HEK293T (cell line): ENCODE results near the gene CIITA.

Experiments used
- BHLHE40 ChIP-seq: fragments of 450-650 bp; IDR thresholded peaks from 2 replicates; pipeline ENCODE4 v1.6.1; 2016; ENCODE audit warnings: mild to moderate bottlenecking, moderate library complexity, borderline replicate concordance
- FOXM1 ChIP-seq: fragments of 450-650 bp; IDR thresholded peaks from 2 replicates; pipeline ENCODE4 v1.6.1; 2017; ENCODE audit warnings: mild to moderate bottlenecking, borderline replicate concordance
- HDGF ChIP-seq: fragments of 450-650 bp; IDR thresholded peaks from 2 replicates; pipeline ENCODE4 v1.6.1; 2017; ENCODE audit warnings: antibody characterized with exemption, borderline replicate concordance
- L3MBTL2 ChIP-seq: fragments of 450-650 bp; conservative IDR thresholded peaks from 2 replicates; pipeline ENCODE4 v1.6.1; 2016; ENCODE audit warnings: mild to moderate bottlenecking
- NFRKB ChIP-seq: fragments of 450-650 bp; IDR thresholded peaks from 2 replicates; pipeline ENCODE4 v1.6.1; 2016; ENCODE audit warnings: mild to moderate bottlenecking, moderate library complexity
- SP1 ChIP-seq: fragments of 450-650 bp; IDR thresholded peaks from 2 replicates; pipeline ENCODE4 v1.6.1; 2017
- SUZ12 ChIP-seq: fragments of 450-650 bp; IDR thresholded peaks from 2 replicates; pipeline ENCODE4 v1.6.1; 2016; ENCODE audit warnings: mild to moderate bottlenecking
- ZNF384 ChIP-seq: fragments of 450-650 bp; IDR thresholded peaks from 2 replicates; pipeline ENCODE4 v1.6.1; 2016

DNA sequence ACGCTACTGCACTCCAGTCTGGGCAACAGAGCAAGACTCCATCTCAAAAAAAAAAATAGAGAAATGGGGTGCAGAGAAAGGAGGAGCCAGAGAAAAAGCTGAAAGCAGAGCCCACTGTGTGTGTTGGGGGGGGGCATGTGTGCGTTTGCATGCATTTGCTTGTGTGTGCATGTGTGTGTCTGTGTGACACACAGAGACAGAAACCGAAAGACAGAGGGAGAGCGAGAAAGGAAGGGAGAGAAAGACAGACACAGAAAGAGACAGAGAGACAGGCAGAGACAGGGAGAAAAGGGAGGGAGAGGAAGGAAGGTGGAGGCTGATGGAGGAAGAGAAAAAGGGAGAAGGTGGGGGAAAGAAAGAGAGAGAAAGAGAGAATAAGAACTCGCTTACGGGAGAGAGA lies 9.8 kb upstream of the CIITA start:
- no peak for TF ChIP-seq HDGF
- no peak for TF ChIP-seq FOXM1
- no peak for TF ChIP-seq BHLHE40
- TF ChIP-seq SP1, result no peak
- TF ChIP-seq NFRKB, result no peak
- no peak for TF ChIP-seq SUZ12
- TF ChIP-seq ZNF384, result no peak
- TF ChIP-seq L3MBTL2, result no peak
